ENCODE measurements around the gene MROH9. TPM values are rescaled to one million over a fixed set of nuclear protein-coding genes. Genes with fewer than 3 reads are reported as not detected.
A peak's percentile ranks its signal among the peaks of the same experiment; 100 is the strongest.

MROH9 gene
- total RNA-seq, 1 experiment from 2014 or later: not detected

DNA sequence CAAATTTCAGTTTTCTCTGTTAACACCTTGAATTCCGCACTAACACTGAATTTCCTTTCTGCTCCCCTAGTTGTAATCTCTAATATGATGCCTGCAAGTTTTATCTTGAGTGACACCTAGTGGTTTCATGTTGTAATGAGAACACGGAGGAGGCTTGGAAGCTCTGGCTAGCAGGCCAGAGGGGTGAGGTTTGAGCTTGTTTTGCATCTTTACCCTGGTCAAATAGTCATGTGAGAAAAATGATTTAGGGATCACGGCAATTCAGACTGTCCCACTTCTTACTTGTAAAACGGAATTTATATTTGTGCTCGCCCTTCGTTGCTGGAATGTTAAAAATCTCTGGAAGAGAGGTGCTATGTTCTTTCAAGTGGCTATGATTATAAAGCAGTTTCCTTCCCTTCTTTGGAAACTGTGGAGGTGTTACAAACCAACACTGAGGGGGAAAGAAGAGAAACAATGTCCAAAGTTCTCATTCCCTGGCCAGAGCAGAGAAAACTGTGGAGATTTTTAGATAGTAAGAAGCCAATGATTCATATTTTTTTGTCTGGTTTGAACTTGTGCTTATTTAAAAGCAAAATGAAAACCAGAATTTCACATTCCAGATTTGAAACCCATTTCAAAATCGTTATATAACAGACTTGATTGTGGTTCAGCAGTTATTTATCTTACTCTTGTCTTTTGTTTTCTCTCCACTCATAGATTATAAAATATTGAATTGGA is 5.3 kb upstream of the MROH9 start:
- no peak overlapping the region for H2AK5ac ChIP-seq (ENCODE audit: insufficient read length, low read length)
- no peak overlapping the region for H3K9ac ChIP-seq (ENCODE audit: extremely low read depth, insufficient read length, low read length)
- WGBS (ENCODE audit: extremely low coverage, insufficient read length, low lambda C conversion rate): no CpG with 5 or more reads among the region's 7 CpGs
- no peak overlapping the region for H3K18ac ChIP-seq (ENCODE audit: insufficient read length, low read depth, low read length)
- Mint-ChIP-seq H3K4me1 (peaks cover 13 to 15% of the 10 kb centered on the region in 2 experiments), H3K27me3 (ENCODE audit: low read depth) (no peaks in the 10 kb centered on the region), H3K27ac (peak overlapping the region in 1 of 3 experiments; percentile 22; a peak in 1 of 7 replicates), H3K36me3 (ENCODE audit: insufficient read depth in 1 of 3, low read depth in 3 of 3) (no peaks in the 10 kb centered on the region), H3K4me3 (no peak overlapping the region), H3K9me3 (no peaks in the 10 kb centered on the region; a peak in 1 of 5 replicates)
- H2BK5ac ChIP-seq (ENCODE audit: insufficient read length, low read length): no peak overlapping the region
- H2BK12ac ChIP-seq (ENCODE audit: insufficient read length, low read depth, low read length): no peak overlapping the region
- no peak overlapping the region for H2AFZ ChIP-seq (ENCODE audit: low read length)
- no peaks in the 10 kb centered on the region for H4K20me1 ChIP-seq (ENCODE audit: control insufficient read depth, insufficient read depth, insufficient read length)
- no peaks in the 10 kb centered on the region for H3K79me1 ChIP-seq (ENCODE audit: insufficient read depth, low read depth, low read length, poor library complexity, severe bottlenecking)
- H3K4ac ChIP-seq (ENCODE audit: low read depth, low read length): no peak overlapping the region
- peak; percentile 51 for DNase-seq
- no peaks in the 10 kb centered on the region for H3K79me2 ChIP-seq (ENCODE audit: insufficient read depth, low read length)
- no peak overlapping the region for H3K4me2 ChIP-seq (ENCODE audit: insufficient read depth, insufficient read length, low read length)
- no peaks in the 10 kb centered on the region for H3K27me3 ChIP-seq (ENCODE audit: insufficient read depth, low read length)
- no peak overlapping the region for H2BK15ac ChIP-seq (ENCODE audit: low read depth, low read length)
- H3K14ac ChIP-seq (ENCODE audit: insufficient read depth, low read length): no peak overlapping the region
- H4K8ac ChIP-seq (replicated peaks; ENCODE audit: insufficient read length, low read depth, low read length): no peak overlapping the region
- no peaks in the 10 kb centered on the region for H3K9me3 ChIP-seq (ENCODE audit: control insufficient read depth, low read depth, low read length)
- no peak overlapping the region for H4K91ac ChIP-seq (ENCODE audit: insufficient read length, low read depth, low read length)
- no peak overlapping the region for H2BK120ac ChIP-seq (ENCODE audit: low read depth, low read length, poor library complexity, severe bottlenecking)
- no peak overlapping the region for H3K27ac ChIP-seq (ENCODE audit: insufficient read length, low read depth, low read length)
- no peak overlapping the region for H3K23ac ChIP-seq (ENCODE audit: insufficient read length, low read depth, low read length)
- no peak overlapping the region for H2BK20ac ChIP-seq (ENCODE audit: low read depth, low read length, poor library complexity, severe bottlenecking)
- H3K4me1 ChIP-seq (ENCODE audit: insufficient read depth, low read length): no peaks in the 10 kb centered on the region; the same call in 1 of the 2 replicates
- TF ChIP-seq, protein P1, sequence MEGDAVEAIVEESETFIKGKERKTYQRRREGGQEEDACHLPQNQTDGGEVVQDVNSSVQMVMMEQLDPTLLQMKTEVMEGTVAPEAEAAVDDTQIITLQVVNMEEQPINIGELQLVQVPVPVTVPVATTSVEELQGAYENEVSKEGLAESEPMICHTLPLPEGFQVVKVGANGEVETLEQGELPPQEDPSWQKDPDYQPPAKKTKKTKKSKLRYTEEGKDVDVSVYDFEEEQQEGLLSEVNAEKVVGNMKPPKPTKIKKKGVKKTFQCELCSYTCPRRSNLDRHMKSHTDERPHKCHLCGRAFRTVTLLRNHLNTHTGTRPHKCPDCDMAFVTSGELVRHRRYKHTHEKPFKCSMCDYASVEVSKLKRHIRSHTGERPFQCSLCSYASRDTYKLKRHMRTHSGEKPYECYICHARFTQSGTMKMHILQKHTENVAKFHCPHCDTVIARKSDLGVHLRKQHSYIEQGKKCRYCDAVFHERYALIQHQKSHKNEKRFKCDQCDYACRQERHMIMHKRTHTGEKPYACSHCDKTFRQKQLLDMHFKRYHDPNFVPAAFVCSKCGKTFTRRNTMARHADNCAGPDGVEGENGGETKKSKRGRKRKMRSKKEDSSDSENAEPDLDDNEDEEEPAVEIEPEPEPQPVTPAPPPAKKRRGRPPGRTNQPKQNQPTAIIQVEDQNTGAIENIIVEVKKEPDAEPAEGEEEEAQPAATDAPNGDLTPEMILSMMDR (conservative IDR thresholded peaks at IDR 0.05): peak; percentile 81
- no peak overlapping the region for H3T11ph ChIP-seq (ENCODE audit: low read length)
- no peak overlapping the region for H4K5ac ChIP-seq (ENCODE audit: insufficient read length, low read depth, low read length)
- no peaks in the 10 kb centered on the region for H3K23me2 ChIP-seq (ENCODE audit: insufficient read length, low read depth, low read length, poor library complexity, severe bottlenecking)
- no peak overlapping the region for H3K56ac ChIP-seq (ENCODE audit: insufficient read length, low read depth, low read length)
